Lung (tissue), 12 donors: ENCODE results near the gene OR2A12. TPM values are rescaled to one million over a fixed set of nuclear protein-coding genes. Genes with fewer than 3 reads are reported as not detected.

Source experiments
- ATAC-seq: fragments of 200-7000 bp; cut with Tn5 transposase; one replicate; pipeline ENCODE4 v1.9.1; 2020; ENCODE audit warnings: moderate number of reproducible peaks; ENCODE audit not compliant: insufficient read depth, low FRiP score
- DNase-seq, 3 donors: peaks; one replicate each; pipeline ENCODE4 v3.0.0-alpha.2; 2013 to 2017
- H3K27ac ChIP-seq, 2 donors: one replicate each; pipeline ENCODE4 v1.5.1; 2013; ENCODE audit warnings: mild to moderate bottlenecking in 2 of 2, moderate library complexity in 2 of 2, control low read depth in 1 of 2, inconsistent platforms in 1 of 2, low read depth in 1 of 2, low read length in 1 of 2
- H3K27me3 ChIP-seq, 3 donors: one replicate each; pipeline ENCODE4 v1.5.1; 2013; ENCODE audit warnings: low read length in 2 of 3; ENCODE audit not compliant: control insufficient read depth in 3 of 3, insufficient read depth in 3 of 3
- H3K36me3 ChIP-seq, 4 donors: one replicate each; pipeline ENCODE4 v1.5.1; 2013; ENCODE audit warnings: low read length in 4 of 4, mild to moderate bottlenecking in 1 of 4, moderate library complexity in 1 of 4; ENCODE audit not compliant: control insufficient read depth in 4 of 4, insufficient read depth in 4 of 4
- H3K4me1 ChIP-seq, 5 donors: one replicate each; pipeline ENCODE4 v1.5.1; 2013; ENCODE audit warnings: low read length in 5 of 5, mild to moderate bottlenecking in 2 of 5, moderate library complexity in 1 of 5; ENCODE audit not compliant: control insufficient read depth in 5 of 5, insufficient read depth in 5 of 5
- H3K4me3 ChIP-seq: one replicate; pipeline ENCODE4 v1.5.1; 2013; ENCODE audit warnings: mild to moderate bottlenecking, control low read depth, moderate library complexity
- H3K9ac ChIP-seq, 2 donors: one replicate each; pipeline ENCODE4 v1.5.1; 2013; ENCODE audit warnings: low read length in 2 of 2, control low read depth in 1 of 2; ENCODE audit not compliant: insufficient read depth in 1 of 2
- H3K9me3 ChIP-seq, 4 donors: one replicate each; pipeline ENCODE4 v1.5.1; 2013; ENCODE audit warnings: low read length in 3 of 4, mild to moderate bottlenecking in 1 of 4, moderate library complexity in 1 of 4; ENCODE audit not compliant: control insufficient read depth in 4 of 4, insufficient read depth in 3 of 4
- WGBS, 2 donors: extraction: QIAGEN DNeasy Blood & Tissue Kit; methylation state at CpG; one replicate each; pipeline ENCODE4 v1.1.7; 2013; 5-methylcytosine and 5-hydroxymethylcytosine counted together
- polyA plus RNA-seq, 2 donors: library from polyadenylated mRNA; stranded (reverse); fragments of 200-250 nt; gene quantifications; one replicate each; pipeline ENCODE4 v1.2.1, GENCODE V29; 2013
- total RNA-seq, 2 donors: library from RNA; depleted of rRNA in 1 of 2; stranded (reverse); fragments of >200 nt in 1 of 2; gene quantifications; one replicate each; pipeline ENCODE4 v1.2.1, GENCODE V29; 2014 to 2021
- TF ChIP-seq, protein P1 (sequence below): IDR thresholded peaks from 2 replicates; pipeline ENCODE4 v1.5.1; 2012; ENCODE audit warnings: mild to moderate bottlenecking; ENCODE audit errors: control extremely low read depth, extremely low read depth
- donor health status: control.
- donor health status: control.
- donor health status: Bipolar disorder and iron deficiency.
- donor health status: healthy.
- donor health status: DM: yes; HTN: yes; CAD: no.

The OR2A12 gene
- total and polyA plus RNA-seq, 4 donors, result 0.06 TPM; not detected in 3

DNA sequence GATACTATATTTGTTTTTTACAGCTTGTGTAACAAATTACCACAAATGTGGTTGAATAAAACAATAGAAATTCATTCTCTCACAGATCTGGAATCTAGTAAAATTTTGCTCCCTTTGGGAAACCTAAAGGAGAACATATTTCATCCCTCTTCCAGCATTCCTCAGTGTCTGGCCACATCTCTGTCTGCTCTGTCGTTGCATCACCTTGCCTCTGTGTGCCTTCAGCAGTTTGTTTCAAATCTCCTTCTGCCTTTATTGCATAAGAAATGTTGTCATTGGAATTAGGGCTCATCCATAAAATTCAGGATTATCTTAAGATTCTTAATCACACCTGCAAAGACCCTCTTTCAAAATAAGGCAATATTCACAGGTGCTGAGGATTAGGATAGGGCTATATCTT, 51.4 kb downstream of the OR2A12 start:
- H3K27me3 ChIP-seq, result peaks cover 0 to 3% (median 0%) of the 10 kb centered on the region in 3 donors
- ATAC-seq (no peak), DNase-seq (no peak)
- no peak overlapping the region for H3K27ac ChIP-seq
- H3K4me1 ChIP-seq, result no peaks in the 10 kb centered on the region
- no peak overlapping the region for H3K9ac ChIP-seq
- no peaks in the 10 kb centered on the region for H3K36me3 ChIP-seq
- H3K4me3 ChIP-seq, result no peak overlapping the region
- TF ChIP-seq, protein P1, sequence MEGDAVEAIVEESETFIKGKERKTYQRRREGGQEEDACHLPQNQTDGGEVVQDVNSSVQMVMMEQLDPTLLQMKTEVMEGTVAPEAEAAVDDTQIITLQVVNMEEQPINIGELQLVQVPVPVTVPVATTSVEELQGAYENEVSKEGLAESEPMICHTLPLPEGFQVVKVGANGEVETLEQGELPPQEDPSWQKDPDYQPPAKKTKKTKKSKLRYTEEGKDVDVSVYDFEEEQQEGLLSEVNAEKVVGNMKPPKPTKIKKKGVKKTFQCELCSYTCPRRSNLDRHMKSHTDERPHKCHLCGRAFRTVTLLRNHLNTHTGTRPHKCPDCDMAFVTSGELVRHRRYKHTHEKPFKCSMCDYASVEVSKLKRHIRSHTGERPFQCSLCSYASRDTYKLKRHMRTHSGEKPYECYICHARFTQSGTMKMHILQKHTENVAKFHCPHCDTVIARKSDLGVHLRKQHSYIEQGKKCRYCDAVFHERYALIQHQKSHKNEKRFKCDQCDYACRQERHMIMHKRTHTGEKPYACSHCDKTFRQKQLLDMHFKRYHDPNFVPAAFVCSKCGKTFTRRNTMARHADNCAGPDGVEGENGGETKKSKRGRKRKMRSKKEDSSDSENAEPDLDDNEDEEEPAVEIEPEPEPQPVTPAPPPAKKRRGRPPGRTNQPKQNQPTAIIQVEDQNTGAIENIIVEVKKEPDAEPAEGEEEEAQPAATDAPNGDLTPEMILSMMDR, result no peak
- no peaks in the 10 kb centered on the region for H3K9me3 ChIP-seq
- WGBS, 2 donors, result 72 to 75% methylated on average over 1 of the region's 1 CpG

DNA sequence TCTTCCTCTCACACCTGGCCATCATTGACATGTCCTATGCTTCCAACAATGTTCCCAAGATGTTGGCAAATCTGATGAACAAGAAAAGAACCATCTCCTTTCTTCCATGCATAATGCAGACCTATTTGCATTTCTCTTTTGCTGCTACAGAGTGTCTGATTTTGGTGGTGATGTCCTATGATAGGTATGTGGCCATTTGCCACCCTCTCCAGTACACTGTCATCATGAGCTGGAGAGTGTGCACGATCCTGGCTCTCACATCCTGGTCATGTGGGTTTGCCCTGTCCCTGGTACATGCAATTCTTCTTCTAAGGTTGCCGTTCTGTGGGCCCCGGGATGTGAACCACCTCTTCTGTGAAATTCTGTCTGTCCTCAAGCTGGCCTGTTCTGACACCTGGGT, 56.1 kb downstream of the OR2A12 start:
- no peaks in the 10 kb centered on the region for H3K27me3 ChIP-seq
- 83 to 89% methylated on average over 3 of the region's 3 CpGs for WGBS, 2 donors
- TF ChIP-seq, protein P1, result no peak
- no peaks in the 10 kb centered on the region for H3K36me3 ChIP-seq
- ATAC-seq, result no peak
- no peak overlapping the region for H3K9ac ChIP-seq
- H3K9me3 ChIP-seq, result peaks cover 0 to 8% (median 0%) of the 10 kb centered on the region in 4 donors
- H3K4me1 ChIP-seq, result no peaks in the 10 kb centered on the region
- H3K27ac ChIP-seq, result no peak overlapping the region
- DNase-seq, result no peak
- H3K4me3 ChIP-seq, result no peak overlapping the region

DNA sequence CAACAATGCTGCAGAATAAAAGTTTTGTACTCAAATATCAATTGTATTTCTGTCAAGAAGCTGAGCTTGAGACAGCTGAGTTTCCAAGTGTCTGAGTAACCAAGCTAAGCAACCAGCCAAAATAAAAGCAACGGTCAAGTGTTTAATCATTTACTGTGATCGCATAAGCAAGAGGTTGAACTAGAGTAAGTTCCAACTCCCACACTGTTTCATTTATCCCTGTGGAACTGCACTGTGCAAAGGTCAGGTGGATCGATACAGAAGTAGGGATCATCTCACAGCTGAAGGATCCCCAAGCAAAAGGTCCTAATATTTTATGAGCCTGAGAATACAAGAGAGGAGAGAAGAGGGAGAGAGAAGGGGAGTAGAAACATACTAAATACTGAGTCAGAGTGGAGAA, 58.3 kb downstream of the OR2A12 start:
- 93 to 94% methylated on average over 3 of the region's 3 CpGs for WGBS, 2 donors
- ATAC-seq, result no peak

More for the DNA sequence above, 58.3 kb downstream of the OR2A12 start:
- Histone ChIP-seq H3K36me3 (no peaks in the 10 kb centered on the region), H3K27me3 (no peaks in the 10 kb centered on the region), H3K9ac (no peak overlapping the region), H3K27ac (no peak overlapping the region), H3K4me1 (no peaks in the 10 kb centered on the region), H3K4me3 (no peak overlapping the region), H3K9me3 (peaks cover 0 to 11% (median 5%) of the 10 kb centered on the region in 4 donors)
- TF ChIP-seq, protein P1, result no peak
- DNase-seq, result no peak
